ENCODE results near the gene ABCB6.

GRCh38 chr2:219174801-219175200 lies 44.0 kb downstream of the ABCB6 start:
- TF ChIP-seq CTCF (conservative IDR thresholded peaks at IDR 0.05; ENCODE audit: low read depth, low read length), result no peak
- no peak for TF ChIP-seq EZH2 (IDR thresholded peaks at IDR 0.05; ENCODE audit: low read length, unreplicated experiment)
